Type B pancreatic cell (in vitro differentiated cells): Measurements from ENCODE around the gene CHN2. TPM values are rescaled to one million over a fixed set of nuclear protein-coding genes. Genes with fewer than 3 reads are reported as not detected.
A peak's percentile ranks its signal among the peaks of the same experiment; 100 is the strongest.

Experiments
- DNase-seq: peaks from one replicate; pipeline ENCODE4 v3.0.0; 2021; ENCODE audit warnings: mixed read lengths; ENCODE audit not compliant: unreplicated experiment; ENCODE audit errors: extremely low spot score
- H3K27ac Mint-ChIP-seq: 2 replicates; pipeline ENCODE4 v1.8.0; 2021; ENCODE audit warnings: mild to moderate bottlenecking, mixed read lengths
- H3K27me3 Mint-ChIP-seq: 2 replicates; pipeline ENCODE4 v1.8.0; 2021; ENCODE audit warnings: mixed read lengths
- H3K36me3 Mint-ChIP-seq: 2 replicates; pipeline ENCODE4 v1.8.0; 2021; ENCODE audit warnings: mixed read lengths
- H3K4me1 Mint-ChIP-seq: one replicate; pipeline ENCODE4 v1.8.0; 2021; ENCODE audit warnings: mixed read lengths; ENCODE audit not compliant: unreplicated experiment
- H3K4me3 Mint-ChIP-seq: 2 replicates; pipeline ENCODE4 v1.8.0; 2021; ENCODE audit warnings: mild to moderate bottlenecking, mixed read lengths
- H3K9me3 Mint-ChIP-seq: 2 replicates; pipeline ENCODE4 v1.8.0; 2021; ENCODE audit warnings: mixed read lengths
- total RNA-seq: library from RNA; stranded (reverse); gene quantifications from 2 replicates; pipeline ENCODE4 v1.2.1, GENCODE V29; 2021; ENCODE audit warnings: low replicate concordance
- TF ChIP-seq, protein P1 (sequence below): fragments of 200-600 bp; sonication (generic); conservative IDR thresholded peaks from 2 replicates; pipeline ENCODE4 v1.5.0; 2021; ENCODE audit warnings: antibody characterized with exemption, mild to moderate bottlenecking

CHN2 gene
- total RNA-seq, 1 donor from 2014 or later: 19.7 TPM

- Mint-ChIP-seq H3K27ac (peak overlapping the region; percentile 50), H3K9me3 (no peaks in the 10 kb centered on the region), H3K27me3 (no peaks in the 10 kb centered on the region), H3K36me3 (no peaks in the 10 kb centered on the region), H3K4me1 (peaks cover 40% of the 10 kb centered on the region), H3K4me3 (peak overlapping the region; percentile 46)
- no peak for DNase-seq
- TF ChIP-seq, protein P1, sequence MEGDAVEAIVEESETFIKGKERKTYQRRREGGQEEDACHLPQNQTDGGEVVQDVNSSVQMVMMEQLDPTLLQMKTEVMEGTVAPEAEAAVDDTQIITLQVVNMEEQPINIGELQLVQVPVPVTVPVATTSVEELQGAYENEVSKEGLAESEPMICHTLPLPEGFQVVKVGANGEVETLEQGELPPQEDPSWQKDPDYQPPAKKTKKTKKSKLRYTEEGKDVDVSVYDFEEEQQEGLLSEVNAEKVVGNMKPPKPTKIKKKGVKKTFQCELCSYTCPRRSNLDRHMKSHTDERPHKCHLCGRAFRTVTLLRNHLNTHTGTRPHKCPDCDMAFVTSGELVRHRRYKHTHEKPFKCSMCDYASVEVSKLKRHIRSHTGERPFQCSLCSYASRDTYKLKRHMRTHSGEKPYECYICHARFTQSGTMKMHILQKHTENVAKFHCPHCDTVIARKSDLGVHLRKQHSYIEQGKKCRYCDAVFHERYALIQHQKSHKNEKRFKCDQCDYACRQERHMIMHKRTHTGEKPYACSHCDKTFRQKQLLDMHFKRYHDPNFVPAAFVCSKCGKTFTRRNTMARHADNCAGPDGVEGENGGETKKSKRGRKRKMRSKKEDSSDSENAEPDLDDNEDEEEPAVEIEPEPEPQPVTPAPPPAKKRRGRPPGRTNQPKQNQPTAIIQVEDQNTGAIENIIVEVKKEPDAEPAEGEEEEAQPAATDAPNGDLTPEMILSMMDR: no peak
Observed at GRCh38 chr7:29479301-29480200, 285.0 kb downstream of the CHN2 start.

GRCh38 chr7:29480451-29480850, 285.9 kb downstream of the CHN2 start:
- H3K36me3 Mint-ChIP-seq: no peaks in the 10 kb centered on the region
- no peaks in the 10 kb centered on the region for H3K27me3 Mint-ChIP-seq
- H3K4me3 Mint-ChIP-seq: no peak overlapping the region
- no peaks in the 10 kb centered on the region for H3K9me3 Mint-ChIP-seq
- H3K4me1 Mint-ChIP-seq: peaks cover 46% of the 10 kb centered on the region
- TF ChIP-seq, protein P1: no peak
- no peak for DNase-seq
- no peak overlapping the region for H3K27ac Mint-ChIP-seq

DNA sequence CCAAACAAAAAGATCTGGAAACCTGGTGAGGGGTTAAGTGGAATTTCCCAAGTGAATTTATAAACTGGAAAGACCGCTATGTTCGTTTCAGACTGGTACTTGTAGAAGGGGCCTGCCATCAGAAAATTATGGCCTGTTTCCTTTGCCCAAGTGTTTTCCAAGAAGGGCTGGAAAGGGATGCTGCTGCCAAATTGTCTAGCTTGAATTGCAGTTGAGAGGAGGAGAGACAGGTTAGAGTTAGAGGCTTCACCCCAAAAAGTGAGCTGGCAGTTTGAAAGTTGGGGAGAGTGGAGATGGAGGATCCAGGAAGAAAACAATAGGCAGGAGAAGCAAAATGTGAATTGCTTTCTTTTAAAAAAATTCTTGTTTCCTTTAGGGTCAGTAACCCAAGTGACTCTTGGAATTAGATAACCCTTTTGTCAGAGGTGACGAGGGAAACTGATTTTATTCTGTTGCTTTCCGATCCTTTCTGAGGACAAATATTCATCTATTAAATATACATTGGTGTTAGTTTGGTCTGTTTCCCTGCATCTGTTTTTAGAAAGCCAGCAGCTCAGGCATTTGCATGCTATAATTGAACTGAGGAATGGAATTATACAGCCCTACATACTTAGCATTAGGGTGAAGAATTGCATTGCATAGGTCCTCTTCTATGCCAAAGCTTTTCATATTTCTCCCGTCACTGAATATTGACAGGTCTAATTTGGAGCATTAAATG, 286.5 kb downstream of the CHN2 start:
- Mint-ChIP-seq H3K36me3 (no peaks in the 10 kb centered on the region), H3K27me3 (no peaks in the 10 kb centered on the region), H3K4me1 (peaks cover 52% of the 10 kb centered on the region), H3K9me3 (no peaks in the 10 kb centered on the region), H3K27ac (no peak overlapping the region), H3K4me3 (peak overlapping the region; percentile 29)
- no peak for DNase-seq
- TF ChIP-seq, protein P1: no peak

GRCh38 chr7:29482056-29482455, 287.5 kb downstream of the CHN2 start:
- DNase-seq: no peak
- Mint-ChIP-seq H3K4me1 (peaks cover 55% of the 10 kb centered on the region), H3K27me3 (no peaks in the 10 kb centered on the region), H3K4me3 (no peak overlapping the region), H3K9me3 (no peaks in the 10 kb centered on the region), H3K27ac (no peak overlapping the region), H3K36me3 (no peaks in the 10 kb centered on the region)
- TF ChIP-seq, protein P1: no peak

- H3K9me3 Mint-ChIP-seq: no peaks in the 10 kb centered on the region
- peaks cover 58% of the 10 kb centered on the region for H3K4me1 Mint-ChIP-seq
- H3K4me3 Mint-ChIP-seq: no peak overlapping the region
- no peaks in the 10 kb centered on the region for H3K36me3 Mint-ChIP-seq
- TF ChIP-seq, protein P1: no peak
- no peaks in the 10 kb centered on the region for H3K27me3 Mint-ChIP-seq
- DNase-seq: no peak
- no peak overlapping the region for H3K27ac Mint-ChIP-seq
Observed at GRCh38 chr7:29483219-29484104, 288.9 kb downstream of the CHN2 start.
